ENCODE results near the gene KCNT1.

KCNT1 gene

GRCh38 chr9:135825435-135826187 lies 123.6 kb downstream of the KCNT1 start:
- DNase-seq, result no peak

GRCh38 chr9:135826188-135826545 lies 124.2 kb downstream of the KCNT1 start:
- no peak for DNase-seq

- DNase-seq, result no peak
Observed at GRCh38 chr9:135827301-135827700, 125.3 kb downstream of the KCNT1 start.

GRCh38 chr9:135827866-135828580 lies 126.0 kb downstream of the KCNT1 start:
- DNase-seq, result no peak

- no peak for DNase-seq
Observed at GRCh38 chr9:135828656-135829055, 126.7 kb downstream of the KCNT1 start.

GRCh38 chr9:135830496-135830895 lies 128.5 kb downstream of the KCNT1 start:
- DNase-seq, result no peak

- DNase-seq, result no peak
Observed at GRCh38 chr9:135833864-135834263, 131.9 kb downstream of the KCNT1 start.

GRCh38 chr9:135835131-135835530 lies 133.1 kb downstream of the KCNT1 start:
- DNase-seq, result no peak

- no peak for DNase-seq
Observed at GRCh38 chr9:135839516-135839915, 137.5 kb downstream of the KCNT1 start.

GRCh38 chr9:135840107-135840506 lies 138.1 kb downstream of the KCNT1 start:
- DNase-seq, result no peak

- no peak for DNase-seq
Observed at GRCh38 chr9:135840539-135840938, 138.6 kb downstream of the KCNT1 start.
